Cardiac atrium fibroblast (primary cell): Measurements from ENCODE around the gene EGR2. TPM values are rescaled to one million over a fixed set of nuclear protein-coding genes. Genes with fewer than 3 reads are reported as not detected.

Source experiments
- total RNA-seq: library from RNA; depleted of rRNA; stranded (reverse); fragments of >200 nt; gene quantifications from 2 replicates; pipeline ENCODE4 v1.2.3, GENCODE V29; 2015

EGR2 gene
- 4.9 and 9.4 TPM in 2 replicates for total RNA-seq

DNA sequence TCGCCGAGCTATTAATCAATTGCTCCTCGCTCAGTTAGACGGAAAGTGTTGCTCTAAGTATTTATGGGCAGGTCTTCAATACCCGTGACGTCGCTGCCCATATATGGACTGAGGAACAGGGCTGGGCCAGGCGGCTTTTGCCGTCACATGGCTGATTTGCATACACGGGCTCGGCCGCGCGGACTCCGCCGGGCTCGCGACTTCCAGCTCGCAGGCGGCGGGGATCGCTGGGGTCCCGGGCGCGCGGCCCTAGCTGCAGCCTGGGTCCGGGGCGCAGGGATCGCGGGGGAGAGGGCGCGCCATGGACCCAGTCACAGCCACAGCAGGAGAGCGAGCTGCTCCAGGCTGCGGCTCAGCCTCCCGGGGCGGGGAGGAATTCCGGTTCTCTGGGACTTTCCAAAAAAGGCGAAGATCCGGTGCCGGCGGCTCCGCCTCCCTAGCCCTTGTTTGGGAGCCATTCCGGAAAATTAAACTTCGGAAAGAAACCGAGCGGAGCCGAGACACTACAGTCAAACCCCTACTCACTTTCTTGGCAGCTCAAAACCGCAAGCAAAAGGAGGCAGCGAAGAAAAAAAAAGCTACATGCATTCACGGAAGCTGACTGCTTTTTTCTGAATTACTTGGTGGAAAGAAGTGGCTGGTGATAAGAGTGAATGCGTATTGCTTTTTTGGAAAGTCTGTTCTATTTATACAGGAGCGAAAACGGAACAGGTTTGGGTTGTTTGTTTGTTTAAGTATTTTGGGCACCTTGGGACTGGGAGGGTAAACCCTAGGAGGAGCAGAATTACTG is at the start of gene EGR2:
Gene EGR2, minus strand, starts transcription at position 36 of the 790 bp plus-strand sequence. CDS start 337 bp downstream, outside the sequence.

DNA sequence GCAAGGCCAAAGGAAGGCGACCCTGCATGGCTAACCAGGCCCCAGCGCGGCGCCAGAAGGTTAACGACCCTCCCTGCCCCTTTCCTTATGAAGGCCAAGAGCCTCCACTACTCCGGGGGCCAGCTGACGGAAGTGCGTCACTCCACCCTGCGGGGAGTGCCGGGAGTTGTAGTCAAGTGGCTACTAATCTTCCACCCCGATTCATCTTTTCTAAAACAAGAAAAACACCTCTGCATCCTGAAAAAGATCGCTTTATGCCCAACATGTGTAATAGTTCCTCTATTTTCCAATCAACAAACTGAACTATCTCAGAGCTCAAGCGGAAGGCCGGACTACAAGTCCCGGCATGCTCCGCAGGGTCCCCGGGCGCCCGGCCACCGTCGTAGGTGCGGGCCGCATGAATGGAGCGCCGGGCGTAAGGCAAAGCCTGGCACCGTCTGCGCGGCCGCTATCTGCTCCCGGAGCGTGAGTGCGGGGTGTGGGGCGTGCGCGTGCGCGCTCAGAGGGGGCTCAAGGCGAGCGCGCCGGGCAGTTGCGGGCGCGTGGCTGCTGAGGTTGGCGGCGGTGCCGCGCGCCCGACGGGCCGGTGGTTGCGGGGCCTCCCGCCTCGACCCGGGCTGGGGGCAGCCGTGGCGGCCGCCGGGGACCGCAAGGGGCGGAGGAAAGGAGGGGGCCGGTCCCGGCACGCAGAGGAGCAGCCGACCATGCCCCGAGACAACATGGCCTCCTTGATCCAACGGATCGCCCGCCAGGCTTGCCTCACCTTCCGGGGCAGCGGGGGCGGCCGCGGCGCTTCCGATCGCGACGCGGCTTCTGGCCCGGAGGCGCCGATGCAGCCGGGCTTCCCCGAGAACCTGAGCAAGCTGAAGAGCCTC is 11.6 kb downstream of the EGR2 start, which contains the start of gene ADO:
Gene ADO, plus strand, starts transcription at position 365 of the 875 bp plus-strand sequence. Its CDS starts 340 bp downstream, at position 705.

Other genes starting within 250 kb of the EGR2 start
- gene ADO, start 11.6 kb downstream of the EGR2 start, total RNA-seq = 17.0 and 18.3 TPM in 2 replicates